ENCODE results near the gene SLC66A2. TPM values are rescaled to one million over a fixed set of nuclear protein-coding genes. Genes with fewer than 3 reads are reported as not detected.

The SLC66A2 gene
- total RNA-seq, 4 donors from 2014 or later: 30.4 to 49.6 (median 35.1) TPM

GRCh38 chr18:79916128-79916494, 35.3 kb downstream of the SLC66A2 start:
- Histone ChIP-seq H3K9me3 (no peaks in the 10 kb centered on the region), H3K36me3 (peaks cover 8 to 80% (median 13%) of the 10 kb centered on the region in 3 donors), H3K27me3 (no peaks in the 10 kb centered on the region), H3K27ac (no peak overlapping the region), H3K4me3 (no peak overlapping the region), H3K4me1 (no peaks in the 10 kb centered on the region)
- no peak for TF ChIP-seq POLR2A (IDR thresholded peaks at IDR 0.05)
- TF ChIP-seq, protein P1, sequence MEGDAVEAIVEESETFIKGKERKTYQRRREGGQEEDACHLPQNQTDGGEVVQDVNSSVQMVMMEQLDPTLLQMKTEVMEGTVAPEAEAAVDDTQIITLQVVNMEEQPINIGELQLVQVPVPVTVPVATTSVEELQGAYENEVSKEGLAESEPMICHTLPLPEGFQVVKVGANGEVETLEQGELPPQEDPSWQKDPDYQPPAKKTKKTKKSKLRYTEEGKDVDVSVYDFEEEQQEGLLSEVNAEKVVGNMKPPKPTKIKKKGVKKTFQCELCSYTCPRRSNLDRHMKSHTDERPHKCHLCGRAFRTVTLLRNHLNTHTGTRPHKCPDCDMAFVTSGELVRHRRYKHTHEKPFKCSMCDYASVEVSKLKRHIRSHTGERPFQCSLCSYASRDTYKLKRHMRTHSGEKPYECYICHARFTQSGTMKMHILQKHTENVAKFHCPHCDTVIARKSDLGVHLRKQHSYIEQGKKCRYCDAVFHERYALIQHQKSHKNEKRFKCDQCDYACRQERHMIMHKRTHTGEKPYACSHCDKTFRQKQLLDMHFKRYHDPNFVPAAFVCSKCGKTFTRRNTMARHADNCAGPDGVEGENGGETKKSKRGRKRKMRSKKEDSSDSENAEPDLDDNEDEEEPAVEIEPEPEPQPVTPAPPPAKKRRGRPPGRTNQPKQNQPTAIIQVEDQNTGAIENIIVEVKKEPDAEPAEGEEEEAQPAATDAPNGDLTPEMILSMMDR (IDR thresholded peaks at IDR 0.05): no peak
- no peak for DNase-seq
- 55 to 59% methylated on average over 5 to 10 of the region's 26 CpGs for WGBS, 2 donors
- intact Hi-C loops (cut with DNase I): no loop called here

GRCh38 chr18:79915161-79916127, 36.0 kb downstream of the SLC66A2 start:
- Histone ChIP-seq H3K4me1 (no peaks in the 10 kb centered on the region), H3K27ac (no peak overlapping the region), H3K27me3 (no peaks in the 10 kb centered on the region), H3K4me3 (no peak overlapping the region), H3K36me3 (peaks cover 8 to 83% (median 13%) of the 10 kb centered on the region in 3 donors), H3K9me3 (no peaks in the 10 kb centered on the region)
- DNase-seq: no peak
- 85 to 93% methylated on average over 19 to 26 of the region's 50 CpGs for WGBS, 2 donors
- intact Hi-C loops (cut with DNase I): no loop called here
- TF ChIP-seq POLR2A (IDR thresholded peaks at IDR 0.05): no peak
- TF ChIP-seq, protein P1 (IDR thresholded peaks at IDR 0.05): no peak

GRCh38 chr18:79914614-79915160, 36.8 kb downstream of the SLC66A2 start:
- Histone ChIP-seq H3K27me3 (no peaks in the 10 kb centered on the region), H3K9me3 (no peaks in the 10 kb centered on the region), H3K36me3 (peaks cover 8 to 83% (median 13%) of the 10 kb centered on the region in 3 donors), H3K4me1 (no peaks in the 10 kb centered on the region), H3K4me3 (no peak overlapping the region), H3K27ac (no peak overlapping the region)
- no peak for TF ChIP-seq POLR2A (IDR thresholded peaks at IDR 0.05)
- TF ChIP-seq, protein P1 (IDR thresholded peaks at IDR 0.05): no peak
- intact Hi-C loops (cut with DNase I): no loop called here
- WGBS, 2 donors: 80% methylated on average over 4 to 14 of the region's 20 CpGs
- DNase-seq: no peak

- no peaks in the 10 kb centered on the region for H3K27me3 ChIP-seq
- no peak overlapping the region for H3K4me3 ChIP-seq
- 91 to 93% methylated on average over 7 to 21 of the region's 28 CpGs for WGBS, 2 donors
- H3K27ac ChIP-seq: no peak overlapping the region
- intact Hi-C loops (cut with DNase I): no loop called here
- DNase-seq: no peak
- no peaks in the 10 kb centered on the region for H3K9me3 ChIP-seq
- no peak for TF ChIP-seq POLR2A (IDR thresholded peaks at IDR 0.05)
- TF ChIP-seq, protein P1 (IDR thresholded peaks at IDR 0.05): no peak
- H3K4me1 ChIP-seq: no peaks in the 10 kb centered on the region
- H3K36me3 ChIP-seq: peaks cover 0 to 83% (median 4%) of the 10 kb centered on the region in 3 donors
These were observed 38.2 kb downstream of the SLC66A2 start for GRCh38 chr18:79912994-79913831.
